HCT116 (cell line): ENCODE measurements around the gene ZNF367. TPM values are rescaled to one million over a fixed set of nuclear protein-coding genes. Genes with fewer than 3 reads are reported as not detected.

Experiments used
- ATAC-seq: fragments of 200-7000 bp; cut with Tn5 transposase; 2 replicates; pipeline ENCODE4 v1.9.1; 2020; ENCODE audit warnings: mild to moderate bottlenecking, moderate library complexity
- BruUV-seq: library from RNA; stranded (reverse); fragments of 400-500 nt; replicated peaks from 2 replicates; lab custom pipeline; 2021; lab: Mats Ljungman, UMichigan
- CTCF ChIA-PET: fragments of 300-600 bp; sonication (Branson Sonifier 250); formaldehyde crosslinking; loops from one replicate; lab custom pipeline; 2021; ENCODE audit warnings: antibody characterized with exemption; lab: Charles Lee
- POLR2A ChIA-PET: fragments of 300-600, 350-600 bp; sonication (Branson Sonifier 250); formaldehyde crosslinking; loops from one replicate; lab custom pipeline; 2021; ENCODE audit warnings: antibody characterized with exemption; lab: Charles Lee
- RAD21 ChIA-PET, 2 experiments: fragments of 300-600 bp; sonication (Branson Sonifier 250); formaldehyde crosslinking; loops; one replicate each; lab custom pipeline; 2023; ENCODE audit warnings: low total read pairs in 2 of 2; ENCODE audit not compliant: uncharacterized antibody in 2 of 2, unreplicated experiment in 2 of 2, low non-redundant PET in 1 of 2; lab: Charles Lee
- DNase-seq: peaks from one replicate; pipeline ENCODE4 v3.0.0-alpha.2; 2010; ENCODE audit warnings: low read depth, low spot score
- H2AFZ ChIP-seq: fragments of 200-600 bp; shearing (Covaris generic), sonication (generic); 2 replicates; pipeline ENCODE4 v1.6.1; 2017; ENCODE audit warnings: low read depth, mixed run types, mixed read lengths, antibody characterized with exemption, low read length; ENCODE audit not compliant: poor library complexity, severe bottlenecking
- H3K27ac ChIP-seq: 2 replicates; pipeline ENCODE4 v1.5.1; 2012; ENCODE audit warnings: low read depth, low read length
- H3K27me3 ChIP-seq: fragments of 200-600 bp; sonication (generic); 2 replicates; pipeline ENCODE4 v1.6.1; 2016; ENCODE audit warnings: mixed run types, low read length, mixed read lengths; ENCODE audit not compliant: insufficient read depth
- H3K36me3 ChIP-seq, 2 experiments: fragments of 200-500 bp in 1 of 2; fragments of 200-600 bp in 1 of 2; sonication (Bioruptor generic) in 1 of 2; sonication (generic) in 1 of 2; 2 replicates each; pipeline versions ENCODE4 v1.5.1 to v1.6.1; 2014 to 2016; ENCODE audit warnings: low read length in 2 of 2, inconsistent platforms in 1 of 2, mixed read lengths in 1 of 2, mixed run types in 1 of 2; ENCODE audit not compliant: insufficient read depth in 2 of 2, control insufficient read depth in 1 of 2
- H3K4me1 ChIP-seq, 2 experiments: fragments of 200-600 bp in 1 of 2; sonication (generic) in 1 of 2; 2 replicates each; pipeline versions ENCODE4 v1.5.1 to v1.6.1; 2012 to 2017; ENCODE audit warnings: low read length in 2 of 2, inconsistent platforms in 1 of 2, mild to moderate bottlenecking in 1 of 2, mixed read lengths in 1 of 2, mixed run types in 1 of 2, moderate library complexity in 1 of 2; ENCODE audit not compliant: insufficient read depth in 2 of 2, control insufficient read depth in 1 of 2
- H3K4me2 ChIP-seq: fragments of 200-600 bp; sonication (generic); 2 replicates; pipeline ENCODE4 v1.6.1; 2017; ENCODE audit warnings: mixed run types, low read length, mixed read lengths
- H3K4me3 ChIP-seq, 2 experiments: fragments of 200-600 bp in 1 of 2; sonication (generic) in 1 of 2; replicated peaks in 1 of 2; 2 replicates each; pipeline ENCODE4 v1.5.1; 2011 to 2016; ENCODE audit warnings: low read length in 2 of 2, control low read depth in 1 of 2, low read depth in 1 of 2, mild to moderate bottlenecking in 1 of 2, mixed read lengths in 1 of 2, mixed run types in 1 of 2
- H3K79me2 ChIP-seq: fragments of 200-600 bp; sonication (generic); 2 replicates; pipeline ENCODE4 v1.6.1; 2017; ENCODE audit warnings: mild to moderate bottlenecking, mixed run types, low read length, moderate library complexity, mixed read lengths; ENCODE audit not compliant: insufficient read depth
- H3K9ac ChIP-seq: fragments of 200-600 bp; sonication (generic); 2 replicates; pipeline ENCODE4 v1.6.1; 2016; ENCODE audit warnings: low read length, mixed read lengths
- H3K9me2 ChIP-seq: fragments of 200-600 bp; sonication (generic), shearing (Covaris generic); 2 replicates; pipeline ENCODE4 v1.6.1; 2017; ENCODE audit warnings: mixed run types, mild to moderate bottlenecking, moderate library complexity; ENCODE audit not compliant: insufficient read depth
- H3K9me3 ChIP-seq, 2 experiments: fragments of 200-500 bp in 1 of 2; fragments of 200-600 bp in 1 of 2; sonication (Bioruptor generic) in 1 of 2; sonication (generic) in 1 of 2; 2 replicates each; pipeline ENCODE4 v1.6.1; 2014 to 2017; ENCODE audit warnings: low read length in 2 of 2, mixed read lengths in 2 of 2, inconsistent platforms in 1 of 2, low read depth in 1 of 2, mild to moderate bottlenecking in 1 of 2, mixed run types in 1 of 2, moderate library complexity in 1 of 2; ENCODE audit not compliant: control insufficient read depth in 1 of 2, insufficient read depth in 1 of 2
- H4K20me1 ChIP-seq: fragments of 200-600 bp; sonication (generic), shearing (Covaris generic); 2 replicates; pipeline ENCODE4 v1.6.1; 2017; ENCODE audit warnings: mixed run types, mild to moderate bottlenecking, moderate library complexity; ENCODE audit not compliant: insufficient read depth
- ATF3 ChIP-seq: IDR thresholded peaks from 2 replicates; pipeline ENCODE4 v1.6.1; 2012
- CBX3 ChIP-seq: IDR thresholded peaks from 2 replicates; pipeline ENCODE4 v1.6.1; 2012; ENCODE audit warnings: low read depth
- CEBPB ChIP-seq: IDR thresholded peaks from 2 replicates; pipeline ENCODE4 v1.6.1; 2012; ENCODE audit warnings: low read depth
- EGR1 ChIP-seq: IDR thresholded peaks from 2 replicates; pipeline ENCODE4 v1.6.1; 2012; ENCODE audit warnings: low read depth
- ELF1 ChIP-seq: IDR thresholded peaks from 2 replicates; pipeline ENCODE4 v1.6.1; 2012; ENCODE audit warnings: low read depth, borderline replicate concordance
- EZH2phosphoT487 ChIP-seq: fragments of 200-600 bp; IDR thresholded peaks from 2 replicates; pipeline ENCODE4 v1.6.1; 2018; ENCODE audit warnings: antibody characterized with exemption, borderline replicate concordance
- FOSL1 ChIP-seq: IDR thresholded peaks from 2 replicates; pipeline ENCODE4 v1.6.1; 2012; ENCODE audit warnings: low read depth
- MAX ChIP-seq: IDR thresholded peaks from 2 replicates; pipeline ENCODE4 v1.6.1; 2012
- POLR2A ChIP-seq: IDR thresholded peaks from 2 replicates; pipeline ENCODE4 v1.7.0; 2011; ENCODE audit warnings: borderline replicate concordance; ENCODE audit not compliant: insufficient read depth, insufficient read length; ENCODE audit errors: extremely low read depth
- POLR2AphosphoS5 ChIP-seq: IDR thresholded peaks from 2 replicates; pipeline ENCODE4 v1.6.1; 2011; ENCODE audit warnings: mild to moderate bottlenecking, low read depth, low read length, moderate library complexity
- RAD21 ChIP-seq: IDR thresholded peaks from 2 replicates; pipeline ENCODE4 v1.6.1; 2012; ENCODE audit warnings: low read depth, mild to moderate bottlenecking
- REST ChIP-seq: IDR thresholded peaks from 2 replicates; pipeline ENCODE4 v1.6.1; 2012; ENCODE audit warnings: low read depth
- SIN3A ChIP-seq: IDR thresholded peaks from 2 replicates; pipeline ENCODE4 v1.6.1; 2012; ENCODE audit warnings: low read depth
- SRF ChIP-seq: IDR thresholded peaks from 2 replicates; pipeline ENCODE4 v1.6.1; 2012; ENCODE audit warnings: low read depth
- TCF7L2 ChIP-seq: IDR thresholded peaks from 2 replicates; pipeline ENCODE4 v1.7.0; 2011; ENCODE audit warnings: borderline replicate concordance, inconsistent platforms; ENCODE audit not compliant: insufficient read depth, insufficient read length; ENCODE audit errors: extremely low read depth
- YY1 ChIP-seq: IDR thresholded peaks from 2 replicates; pipeline ENCODE4 v1.6.1; 2011; ENCODE audit warnings: low read length, low read depth, moderate library complexity, mild to moderate bottlenecking; ENCODE audit not compliant: insufficient replicate concordance; ENCODE audit errors: extremely low read depth
- ZBTB33 ChIP-seq: IDR thresholded peaks from 2 replicates; pipeline ENCODE4 v1.6.1; 2011; ENCODE audit warnings: mild to moderate bottlenecking, low read length, moderate library complexity; ENCODE audit not compliant: insufficient replicate concordance; ENCODE audit errors: extremely low read depth
- ZFX ChIP-seq: fragments of 450-650 bp; IDR thresholded peaks from 2 replicates; pipeline ENCODE4 v1.6.1; 2017
- ZNF274 ChIP-seq: fragments of 200-500 bp; sonication (Bioruptor generic); IDR thresholded peaks from 2 replicates; pipeline ENCODE4 v1.6.1; 2014; ENCODE audit warnings: mild to moderate bottlenecking, low read depth, low read length, inconsistent platforms
- intact Hi-C: fragments of 100-400 bp; cut with micrococcal nuclease; formaldehyde crosslinking; loops from 2 replicates; pipeline ENCODE4 v1.10.0; 2022
- total RNA-seq: library from RNA; stranded (reverse); gene quantifications from one replicate; pipeline ENCODE4 v1.2.1, GENCODE V29; 2021; ENCODE audit not compliant: unreplicated experiment
- TF ChIP-seq, protein P1 (sequence below), 3 experiments: fragments of 200-600 bp in 1 of 3; sonication (generic) in 1 of 3; IDR thresholded peaks in 2 of 3; conservative IDR thresholded peaks in 1 of 3; 2 replicates each; pipeline ENCODE4 v1.5.1; 2012 to 2017; ENCODE audit warnings: low read depth in 2 of 3, low read length in 2 of 3, antibody characterized with exemption in 1 of 3, borderline replicate concordance in 1 of 3, control low read depth in 1 of 3, mild to moderate bottlenecking in 1 of 3, mixed read lengths in 1 of 3, mixed run types in 1 of 3, moderate library complexity in 1 of 3; ENCODE audit not compliant: insufficient read depth in 1 of 3

The ZNF367 gene
- total RNA-seq, 1 experiment from 2014 or later: 18.1 TPM

DNA sequence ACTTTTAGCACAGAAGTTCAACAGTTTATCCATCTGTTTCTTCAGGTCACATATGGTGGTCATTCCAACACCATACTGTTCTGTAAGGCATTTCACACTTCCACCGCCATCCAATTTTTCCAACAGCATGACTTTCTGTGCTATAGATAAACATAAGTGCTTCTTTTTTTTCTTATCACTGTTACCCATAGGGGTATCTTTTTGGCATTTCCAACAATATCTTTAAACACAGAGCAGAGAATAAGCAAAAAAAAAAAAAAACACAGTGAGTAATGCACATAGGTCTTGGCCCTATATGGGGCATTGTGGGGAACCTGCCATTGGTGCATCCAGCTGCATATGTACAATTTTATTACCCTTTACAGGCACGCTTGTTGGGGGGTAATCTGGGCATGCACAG is 12.2 kb upstream of the ZNF367 start:
- H3K4me1 ChIP-seq: no peaks in the 10 kb centered on the region
- DNase-seq: no peak
- H3K9me3 ChIP-seq: peaks cover 0 to 4% of the 10 kb centered on the region in 2 experiments; a peak in 1 of 4 replicates
- no peak overlapping the region for H2AFZ ChIP-seq
- H3K9ac ChIP-seq: no peak overlapping the region
- no peak overlapping the region for H3K4me2 ChIP-seq
- intact Hi-C loops: no loop called here
- CTCF ChIA-PET: no interaction called here
- H3K4me3 ChIP-seq: no peak overlapping the region
- H4K20me1 ChIP-seq: no peaks in the 10 kb centered on the region
- H3K36me3 ChIP-seq: no peaks in the 10 kb centered on the region
- no peaks in the 10 kb centered on the region for H3K79me2 ChIP-seq
- no peak overlapping the region for H3K27ac ChIP-seq
- ATAC-seq: no peak
- TF ChIP-seq ZFX: no peak
- TF ChIP-seq POLR2AphosphoS5: no peak
- no peak for TF ChIP-seq RAD21
- TF ChIP-seq POLR2A: no peak
- TF ChIP-seq FOSL1: no peak
- TF ChIP-seq ZBTB33: no peak
- TF ChIP-seq REST: no peak
- no peak for TF ChIP-seq ELF1
- TF ChIP-seq CBX3: no peak
- no peak for TF ChIP-seq SRF
- TF ChIP-seq TCF7L2: no peak
- no peak for TF ChIP-seq EGR1
- TF ChIP-seq, protein P1, sequence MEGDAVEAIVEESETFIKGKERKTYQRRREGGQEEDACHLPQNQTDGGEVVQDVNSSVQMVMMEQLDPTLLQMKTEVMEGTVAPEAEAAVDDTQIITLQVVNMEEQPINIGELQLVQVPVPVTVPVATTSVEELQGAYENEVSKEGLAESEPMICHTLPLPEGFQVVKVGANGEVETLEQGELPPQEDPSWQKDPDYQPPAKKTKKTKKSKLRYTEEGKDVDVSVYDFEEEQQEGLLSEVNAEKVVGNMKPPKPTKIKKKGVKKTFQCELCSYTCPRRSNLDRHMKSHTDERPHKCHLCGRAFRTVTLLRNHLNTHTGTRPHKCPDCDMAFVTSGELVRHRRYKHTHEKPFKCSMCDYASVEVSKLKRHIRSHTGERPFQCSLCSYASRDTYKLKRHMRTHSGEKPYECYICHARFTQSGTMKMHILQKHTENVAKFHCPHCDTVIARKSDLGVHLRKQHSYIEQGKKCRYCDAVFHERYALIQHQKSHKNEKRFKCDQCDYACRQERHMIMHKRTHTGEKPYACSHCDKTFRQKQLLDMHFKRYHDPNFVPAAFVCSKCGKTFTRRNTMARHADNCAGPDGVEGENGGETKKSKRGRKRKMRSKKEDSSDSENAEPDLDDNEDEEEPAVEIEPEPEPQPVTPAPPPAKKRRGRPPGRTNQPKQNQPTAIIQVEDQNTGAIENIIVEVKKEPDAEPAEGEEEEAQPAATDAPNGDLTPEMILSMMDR (IDR thresholded peaks at IDR 0.05 in 2 of 3, conservative IDR thresholded peaks at IDR 0.05 in 1 of 3; ENCODE audit: borderline replicate concordance in 1 of 3, insufficient read depth in 1 of 3, low read depth in 2 of 3, low read length in 2 of 3): no peak
- no peak for TF ChIP-seq MAX
- TF ChIP-seq EZH2phosphoT487: no peak
- TF ChIP-seq YY1: no peak
- TF ChIP-seq SIN3A: no peak
- TF ChIP-seq ZNF274: no peak
- no peak for TF ChIP-seq ATF3
- no peak for TF ChIP-seq CEBPB
- TF ChIP-seq, all 23 proteins: peak for 0
- no peaks in the 10 kb centered on the region for H3K27me3 ChIP-seq
- POLR2A ChIA-PET: no interaction called here
- H3K9me2 ChIP-seq: no peaks in the 10 kb centered on the region
- RAD21 ChIA-PET: no interaction called here
- no TSS peak for BruUV-seq
